Cardiac muscle cell (in vitro differentiated cells and primary cell): ENCODE results near the gene P2RY11. TPM values are rescaled to one million over a fixed set of nuclear protein-coding genes. Genes with fewer than 3 reads are reported as not detected.

Experiments
- DNase-seq, 2 donors: peaks; one replicate each; pipeline versions ENCODE4 v3.0.0 to v3.0.0-alpha.2; 2010 to 2017; ENCODE audit warnings: low read depth in 1 of 2, low spot score in 1 of 2
- H3K27ac ChIP-seq: fragments of 200-600 bp; sonication (generic); 2 replicates; pipeline ENCODE4 v1.5.1; 2016
- H3K27me3 ChIP-seq: fragments of 200-600 bp; sonication (generic); 2 replicates; pipeline ENCODE4 v1.6.0; 2016; ENCODE audit warnings: control low read depth
- H3K36me3 ChIP-seq: fragments of 200-600 bp; sonication (generic); 2 replicates; pipeline ENCODE4 v1.5.1; 2016; ENCODE audit warnings: control low read depth
- H3K4me1 ChIP-seq: fragments of 200-600 bp; sonication (generic); 2 replicates; pipeline ENCODE4 v1.8.1; 2017; ENCODE audit warnings: low read depth, mild to moderate bottlenecking, mixed run types
- H3K4me3 ChIP-seq: fragments of 200-600 bp; sonication (generic); 2 replicates; pipeline ENCODE4 v1.5.1; 2016; ENCODE audit warnings: mild to moderate bottlenecking
- H3K9me3 ChIP-seq: fragments of 200-600 bp; sonication (generic); 2 replicates; pipeline ENCODE4 v1.5.1; 2017; ENCODE audit warnings: low read depth, mild to moderate bottlenecking, control low read depth
- CTCF ChIP-seq: IDR thresholded peaks from 2 replicates; pipeline ENCODE4 v1.5.1; 2012; ENCODE audit warnings: low read depth, mild to moderate bottlenecking, low read length
- polyA plus RNA-seq: library from polyadenylated mRNA; unstranded; fragments of >200 nt; fragmentation: Nextera tagmentation; extraction: Ambion mirVana; gene quantifications from 2 replicates; pipeline ENCODE4 v1.2.1, GENCODE V29; 2016
- total RNA-seq: library from RNA; depleted of rRNA; stranded (reverse); fragments of >200 nt; gene quantifications from 2 replicates; pipeline ENCODE4 v1.2.3, GENCODE V29; 2016

P2RY11 gene
- total and polyA plus RNA-seq, 2 experiments from 2014 or later = 13.7 to 14.1 TPM

- no peaks in the 10 kb centered on the region for H3K4me1 ChIP-seq
- H3K4me3 ChIP-seq = peak overlapping the region; percentile 9
- no peaks in the 10 kb centered on the region for H3K9me3 ChIP-seq
- DNase-seq = peak; percentile 94 to 95
- H3K36me3 ChIP-seq = no peaks in the 10 kb centered on the region
- no peak overlapping the region for H3K27ac ChIP-seq
- no peak for TF ChIP-seq CTCF
- peaks cover 11% of the 10 kb centered on the region for H3K27me3 ChIP-seq
Observed at GRCh38 chr19:10095948-10096614, 15.4 kb upstream of the P2RY11 start.

GRCh38 chr19:10096615-10096963 is 14.9 kb upstream of the P2RY11 start:
- Histone ChIP-seq H3K4me1 (no peaks in the 10 kb centered on the region), H3K27me3 (peaks cover 11% of the 10 kb centered on the region), H3K36me3 (no peaks in the 10 kb centered on the region), H3K9me3 (no peaks in the 10 kb centered on the region), H3K27ac (no peak overlapping the region), H3K4me3 (peak overlapping the region; percentile 9)
- TF ChIP-seq CTCF = no peak
- DNase-seq = no peak

GRCh38 chr19:10100163-10100785 is 11.2 kb upstream of the P2RY11 start:
- no peak for DNase-seq
- Histone ChIP-seq H3K4me1 (no peaks in the 10 kb centered on the region), H3K36me3 (no peaks in the 10 kb centered on the region), H3K27me3 (peaks cover 4% of the 10 kb centered on the region), H3K27ac (no peak overlapping the region), H3K4me3 (no peak overlapping the region), H3K9me3 (no peaks in the 10 kb centered on the region)
- no peak for TF ChIP-seq CTCF

GRCh38 chr19:10102787-10103236 is 8.7 kb upstream of the P2RY11 start:
- Histone ChIP-seq H3K9me3 (no peaks in the 10 kb centered on the region), H3K27me3 (no peaks in the 10 kb centered on the region), H3K27ac (no peak overlapping the region), H3K4me3 (no peak overlapping the region), H3K4me1 (peaks cover 5% of the 10 kb centered on the region), H3K36me3 (peaks cover 3% of the 10 kb centered on the region)
- DNase-seq = no peak
- no peak for TF ChIP-seq CTCF

GRCh38 chr19:10104130-10104513 is 7.4 kb upstream of the P2RY11 start:
- H3K27ac ChIP-seq = no peak overlapping the region
- no peaks in the 10 kb centered on the region for H3K27me3 ChIP-seq
- H3K4me1 ChIP-seq = peaks cover 5% of the 10 kb centered on the region
- TF ChIP-seq CTCF = no peak
- H3K4me3 ChIP-seq = no peak overlapping the region
- DNase-seq = no peak
- H3K9me3 ChIP-seq = no peaks in the 10 kb centered on the region
- H3K36me3 ChIP-seq = peaks cover 12% of the 10 kb centered on the region
